ENCODE data around the gene TMEM178A. TPM values are rescaled to one million over a fixed set of nuclear protein-coding genes. Genes with fewer than 3 reads are reported as not detected.
"Not testable (repeated sequence)": the region's sequence is repeated elsewhere in the genome, so short reads cannot be mapped to it uniquely, and the experiment has no call there.

TMEM178A gene
- total RNA-seq = 3.2 TPM

DNA sequence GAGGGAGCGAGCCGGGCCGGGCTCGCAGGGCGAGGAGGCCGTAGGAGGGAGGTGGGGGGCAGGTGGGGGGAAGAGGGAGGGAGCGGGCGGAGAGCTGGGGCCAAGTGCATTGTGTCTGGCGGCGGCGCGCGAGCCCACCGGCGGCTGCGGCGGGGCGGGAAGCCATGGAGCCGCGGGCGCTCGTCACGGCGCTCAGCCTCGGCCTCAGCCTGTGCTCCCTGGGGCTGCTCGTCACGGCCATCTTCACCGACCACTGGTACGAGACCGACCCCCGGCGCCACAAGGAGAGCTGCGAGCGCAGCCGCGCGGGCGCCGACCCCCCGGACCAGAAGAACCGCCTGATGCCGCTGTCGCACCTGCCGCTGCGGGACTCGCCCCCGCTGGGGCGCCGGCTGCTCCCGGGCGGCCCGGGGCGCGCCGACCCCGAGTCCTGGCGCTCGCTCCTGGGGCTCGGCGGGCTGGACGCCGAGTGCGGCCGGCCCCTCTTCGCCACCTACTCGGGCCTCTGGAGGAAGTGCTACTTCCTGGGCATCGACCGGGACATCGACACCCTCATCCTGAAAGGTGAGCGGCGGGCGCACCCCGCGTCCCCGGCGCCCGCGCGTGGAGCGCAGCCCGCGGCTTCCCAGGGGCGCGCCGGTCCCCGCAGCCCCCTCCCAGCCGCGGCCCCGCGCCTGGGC lies at the start of gene TMEM178A:
TSS of gene TMEM178A (plus strand) at position 107 of the 680 bp plus-strand sequence. CDS start at position 165, 58 bp downstream.
- no peak for DNase-seq

DNA sequence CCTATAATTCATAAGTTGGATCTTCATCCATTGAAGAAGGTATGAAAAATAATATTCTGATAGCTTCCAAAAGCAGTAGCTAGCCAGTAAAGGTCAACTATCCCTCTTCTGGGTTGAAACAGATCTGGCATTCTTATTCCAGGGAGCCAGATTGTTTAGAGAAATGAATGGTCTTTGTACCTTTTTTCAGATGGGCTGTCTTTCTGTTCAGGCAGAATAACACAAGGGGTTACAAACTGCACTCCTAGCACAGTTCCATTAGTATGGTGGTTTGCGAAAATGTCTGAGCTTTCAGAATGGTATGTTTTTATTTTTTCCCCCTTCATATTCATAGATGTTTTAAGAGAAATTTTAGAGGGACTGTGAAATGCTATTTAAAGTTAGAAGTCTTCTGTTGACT lies 47.5 kb upstream of the TMEM178A start:
- no peak for DNase-seq

GRCh38 chr2:39618736-39619135 lies 47.0 kb upstream of the TMEM178A start:
- DNase-seq = no peak

- DNase-seq = no peak
Observed at GRCh38 chr2:39620067-39620466, 45.6 kb upstream of the TMEM178A start.

DNA sequence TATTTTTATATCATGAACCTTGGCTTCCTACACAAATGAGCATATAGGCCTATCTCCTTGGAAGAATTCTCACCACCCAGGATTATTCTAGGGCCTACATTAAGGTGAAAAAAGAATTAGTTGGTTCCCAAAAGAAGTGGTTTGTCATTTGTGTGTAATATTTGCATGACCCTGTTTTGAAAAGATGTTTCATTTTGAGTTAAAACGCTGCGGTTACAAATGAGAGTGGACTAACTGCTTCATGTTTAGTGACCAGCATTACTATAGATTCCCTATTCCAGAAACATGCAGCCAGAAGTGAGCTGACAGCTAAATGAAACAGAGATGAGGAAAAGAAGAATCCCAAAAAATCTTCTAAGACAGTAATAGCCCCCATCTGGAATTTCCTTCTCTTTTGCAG lies 44.1 kb upstream of the TMEM178A start:
- DNase-seq = no peak

DNA sequence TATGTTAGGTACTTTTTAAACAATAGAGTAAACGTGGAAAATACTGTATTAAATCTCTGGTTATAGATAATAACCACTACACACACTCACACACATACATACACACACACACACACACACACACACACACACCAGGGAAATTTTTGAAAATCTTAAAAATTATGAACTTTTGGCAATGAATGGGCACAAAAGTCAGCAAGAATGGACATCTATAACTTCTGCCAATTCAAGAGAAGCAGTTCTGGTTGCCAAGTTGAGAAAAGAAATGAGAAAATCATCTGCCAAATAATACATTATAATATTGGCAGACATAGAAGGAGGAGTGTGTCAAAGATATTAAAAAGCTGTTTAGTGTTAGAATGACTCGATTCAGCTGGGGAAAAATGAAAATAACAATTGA lies 42.9 kb upstream of the TMEM178A start:
- peak; percentile 43 for DNase-seq

GRCh38 chr2:39623917-39624316 lies 41.8 kb upstream of the TMEM178A start:
- no peak for DNase-seq

- DNase-seq = no peak
Observed at GRCh38 chr2:39625193-39625926, 40.4 kb upstream of the TMEM178A start.

DNA sequence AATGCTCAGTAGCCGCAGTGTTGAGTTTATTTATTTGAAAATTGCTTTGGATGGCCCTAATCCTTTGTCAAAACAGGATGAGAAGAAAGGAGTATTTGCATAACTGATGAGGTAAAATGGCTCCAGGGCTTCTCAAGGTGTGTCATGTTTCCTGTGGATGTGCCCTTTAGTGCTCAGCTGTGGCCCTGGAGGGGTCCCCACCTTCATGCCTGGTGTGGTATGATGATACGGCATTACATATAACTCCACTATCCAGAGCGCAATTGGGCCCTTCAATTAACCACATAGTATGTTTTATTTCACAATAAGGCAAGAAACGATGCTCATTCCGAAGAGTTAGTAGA lies 39.8 kb upstream of the TMEM178A start:
- no peak for DNase-seq

GRCh38 chr2:39628346-39628745 lies 37.4 kb upstream of the TMEM178A start:
- DNase-seq = not testable (repeated sequence)

DNA sequence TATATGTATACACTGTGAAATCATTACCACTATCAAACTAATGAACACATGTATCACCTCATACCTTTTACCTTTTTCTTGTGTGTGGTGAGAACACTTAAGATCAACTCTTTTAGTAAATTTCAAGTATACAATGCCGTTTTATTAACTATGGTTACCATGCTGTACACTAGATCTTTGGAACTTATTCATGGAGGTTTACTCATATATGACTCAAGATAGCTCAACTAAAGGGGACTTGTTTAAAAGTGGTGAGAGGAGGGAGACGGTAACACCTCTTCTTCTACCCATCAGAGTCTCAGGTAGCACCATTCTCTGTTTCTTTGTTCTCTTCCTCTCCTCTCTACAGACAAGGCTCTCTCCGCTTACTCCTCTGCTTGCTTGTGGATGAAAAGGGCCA lies 36.1 kb upstream of the TMEM178A start:
- no peak for DNase-seq

DNA sequence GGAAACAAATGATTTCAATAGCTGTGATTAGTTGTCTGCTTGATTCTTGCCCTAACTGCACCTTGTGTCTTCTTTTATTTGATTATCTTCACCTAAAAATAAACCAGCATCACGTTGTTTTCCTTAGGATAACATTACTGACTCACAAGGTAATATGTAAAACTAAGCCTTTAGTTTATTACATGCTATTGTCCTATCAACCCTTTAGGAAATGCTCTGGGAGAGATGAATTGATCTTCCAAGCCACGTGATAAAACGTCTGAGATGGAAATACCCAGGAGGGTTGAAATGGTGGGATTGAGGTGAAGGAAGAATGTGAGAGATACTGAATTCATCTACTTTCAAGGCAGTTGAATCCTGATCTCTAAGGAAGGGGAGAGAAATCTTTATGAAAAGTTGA lies 34.5 kb upstream of the TMEM178A start:
- no peak for DNase-seq

- DNase-seq = no peak
Observed at GRCh38 chr2:39631718-39632117, 34.0 kb upstream of the TMEM178A start.

DNA sequence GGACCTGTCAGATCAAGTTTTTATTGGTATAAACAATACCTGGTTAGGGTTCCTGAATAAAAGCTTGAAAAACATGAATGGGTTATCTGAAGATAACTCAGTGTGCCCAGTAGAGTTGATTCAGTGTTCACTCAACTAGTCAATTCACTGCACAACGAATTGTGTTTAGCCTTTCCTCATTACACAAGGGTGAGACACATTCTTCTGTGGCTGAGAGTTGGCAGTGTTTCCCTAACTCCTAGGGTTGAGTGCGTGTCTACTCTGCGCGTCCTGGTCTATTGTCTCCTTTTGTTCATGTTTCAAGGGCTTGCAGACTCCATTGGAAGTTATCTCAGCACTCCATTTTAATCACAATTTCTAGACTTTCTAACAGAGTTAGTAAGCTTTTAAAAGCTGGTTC lies 32.8 kb upstream of the TMEM178A start:
- no peak for DNase-seq

DNA sequence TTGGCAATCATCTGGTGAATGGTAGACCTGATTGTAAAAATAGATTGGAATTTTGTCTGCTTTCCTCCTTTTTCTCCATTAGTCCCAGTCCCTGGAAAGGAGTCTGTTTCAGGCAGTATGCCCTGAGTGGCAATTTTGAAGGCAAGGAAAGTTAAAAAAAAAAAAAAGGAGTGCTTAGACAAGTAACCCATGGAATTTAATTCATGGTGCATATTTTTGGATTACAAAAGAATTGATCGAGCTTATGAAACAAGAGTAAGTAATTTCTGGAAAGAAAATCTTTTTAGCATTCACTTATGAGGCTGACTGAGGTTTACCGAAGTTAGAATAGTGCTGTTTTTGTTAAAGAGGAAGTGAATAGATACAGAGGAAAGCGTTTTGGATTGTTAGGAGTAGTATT lies 29.4 kb upstream of the TMEM178A start:
- DNase-seq = no peak

GRCh38 chr2:39638581-39638980 lies 27.1 kb upstream of the TMEM178A start:
- DNase-seq = no peak

- DNase-seq = no peak
Observed at GRCh38 chr2:39640107-39640506, 25.6 kb upstream of the TMEM178A start.

- no peak for DNase-seq
Observed at GRCh38 chr2:39640681-39641080, 25.0 kb upstream of the TMEM178A start.

DNA sequence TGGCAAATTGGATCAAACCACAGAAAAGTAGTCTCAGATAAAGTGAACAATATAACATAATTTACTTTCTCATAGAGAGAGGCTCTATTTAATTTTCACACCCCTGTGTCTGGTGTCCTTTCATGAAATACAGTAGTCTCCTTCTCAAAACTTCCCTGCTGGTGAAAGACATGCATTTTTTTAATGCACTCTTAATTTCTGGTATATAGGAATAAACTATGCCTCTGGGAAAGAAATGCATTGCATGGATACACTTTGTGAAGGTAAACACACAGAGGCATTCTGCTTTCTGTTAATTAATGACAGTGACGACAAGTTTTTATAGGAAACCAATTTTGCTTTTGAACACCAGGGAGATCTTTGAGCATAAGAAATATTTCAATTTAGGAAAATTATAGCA lies 24.1 kb upstream of the TMEM178A start:
- DNase-seq = no peak

- peak; percentile 47 for DNase-seq
Observed at GRCh38 chr2:39642051-39642718, 23.5 kb upstream of the TMEM178A start.

DNA sequence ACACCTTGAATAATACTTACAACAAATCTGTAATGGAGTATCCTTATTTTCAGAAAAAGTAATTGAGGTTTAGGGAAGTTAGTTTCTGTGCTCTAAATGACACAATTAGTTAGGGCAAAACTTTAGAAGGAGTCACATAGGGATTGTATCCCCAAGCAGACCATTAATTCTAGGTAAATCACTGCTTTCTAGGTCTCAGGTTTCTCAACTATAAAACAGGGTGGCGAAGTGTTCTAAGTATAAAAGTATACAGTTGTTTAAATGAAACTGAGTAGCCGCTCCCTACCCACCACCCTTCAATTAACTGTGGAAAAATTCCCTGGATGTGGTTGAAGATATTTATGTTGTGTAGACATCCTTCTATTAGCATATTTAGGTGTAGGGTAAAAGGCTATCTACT lies 19.9 kb upstream of the TMEM178A start:
- DNase-seq = no peak

DNA sequence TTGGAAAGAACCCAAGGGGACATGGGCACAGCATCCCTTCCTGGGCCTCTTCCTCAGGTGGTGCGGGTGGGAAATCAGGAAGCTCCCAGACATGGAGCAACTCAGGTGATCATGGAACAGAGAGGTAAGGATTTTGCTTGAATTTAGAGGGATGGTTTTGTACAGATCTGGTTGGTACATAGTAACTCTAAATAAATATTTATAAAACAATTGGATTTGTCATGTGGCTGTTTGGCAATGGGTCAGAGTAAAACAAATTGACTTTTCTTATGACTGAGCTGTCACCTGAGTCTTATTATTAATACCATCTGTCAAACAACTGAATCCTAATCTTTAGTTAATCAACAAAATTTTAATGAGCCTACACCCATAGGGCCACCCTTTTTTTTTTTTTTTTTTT lies 19.4 kb upstream of the TMEM178A start:
- no peak for DNase-seq

DNA sequence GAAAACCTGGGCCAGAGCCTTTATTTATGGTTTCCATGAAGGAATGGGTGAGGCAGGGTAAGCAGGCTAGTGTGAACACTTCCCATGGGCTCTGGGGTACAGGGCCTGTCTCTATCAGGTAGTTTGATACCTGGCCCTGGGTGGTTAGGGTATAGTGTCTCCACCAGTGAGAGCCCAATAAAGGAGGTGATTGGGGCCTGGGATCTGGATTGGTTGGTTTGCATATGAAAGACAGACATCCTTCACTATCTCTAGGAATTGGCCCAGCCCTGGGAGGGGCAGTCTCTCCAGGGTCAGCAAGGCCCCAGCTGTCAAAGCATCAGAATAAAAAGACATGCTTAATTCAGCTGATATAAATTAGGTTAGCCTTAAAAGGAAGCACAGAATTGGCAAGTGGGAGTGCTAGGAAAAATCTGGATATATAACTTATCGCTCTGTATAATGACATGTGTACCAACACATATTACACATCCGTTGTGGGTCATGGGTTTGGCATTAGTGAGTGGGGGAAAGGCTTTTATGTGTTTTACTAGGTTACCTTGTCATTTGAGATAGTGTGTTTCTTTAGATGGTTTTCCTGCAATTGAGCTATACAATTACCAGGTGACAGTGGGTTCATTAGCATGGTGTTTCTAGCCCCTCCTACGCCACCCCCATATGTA lies 18.5 kb upstream of the TMEM178A start:
- DNase-seq = no peak
